H1 (cell line): ENCODE results near the gene DDB1. TPM values are rescaled to one million over a fixed set of nuclear protein-coding genes. Genes with fewer than 3 reads are reported as not detected.

ENCODE experiments used
- CTCF ChIA-PET: fragments of 300-600 bp; sonication (Branson Sonifier 250); formaldehyde crosslinking; loops from one replicate; lab custom pipeline; 2021; ENCODE audit not compliant: partially characterized antibody; lab: Charles Lee
- POLR2A ChIA-PET: fragments of 300-600 bp; sonication (Branson Sonifier 250); formaldehyde crosslinking; loops from one replicate; lab custom pipeline; 2021; ENCODE audit warnings: inconsistent platforms; ENCODE audit not compliant: partially characterized antibody; lab: Charles Lee
- DNase-seq, 2 experiments: peaks; one replicate each; pipeline versions ENCODE4 v3.0.0 to v3.0.0-alpha.2; 2010 to 2022; ENCODE audit warnings: low spot score in 2 of 2, low read depth in 1 of 2, mixed read lengths in 1 of 2
- FAIRE-seq: peaks from 2 replicates; lab custom pipeline; 2011; peaks lifted over from hg19 to GRCh38; lab: Jason Lieb, UNC
- H2AFZ ChIP-seq: 2 replicates; pipeline ENCODE4 v1.8.1; 2012; ENCODE audit warnings: low read length, inconsistent platforms
- H2AK5ac ChIP-seq: 2 replicates; pipeline ENCODE4 v1.6.1; 2013; ENCODE audit warnings: low read depth, low read length
- H2BK120ac ChIP-seq: replicated peaks from 2 replicates; pipeline ENCODE3; 2013; ENCODE audit warnings: low read depth, low read length, inconsistent platforms
- H2BK12ac ChIP-seq: 2 replicates; pipeline ENCODE4 v1.6.1; 2013; ENCODE audit warnings: low read depth, low read length
- H2BK15ac ChIP-seq: 2 replicates; pipeline ENCODE4 v1.6.1; 2013; ENCODE audit warnings: low read length
- H2BK20ac ChIP-seq: 2 replicates; pipeline ENCODE4 v1.6.1; 2013; ENCODE audit warnings: low read length
- H2BK5ac ChIP-seq: 2 replicates; pipeline ENCODE4 v1.6.1; 2013; ENCODE audit warnings: low read depth, low read length
- H3K14ac ChIP-seq: 2 replicates; pipeline ENCODE4 v1.6.1; 2013; ENCODE audit warnings: inconsistent platforms; ENCODE audit not compliant: insufficient read length
- H3K18ac ChIP-seq: 2 replicates; pipeline ENCODE4 v1.6.1; 2013; ENCODE audit warnings: low read length; ENCODE audit errors: extremely low read depth
- H3K23ac ChIP-seq: 2 replicates; pipeline ENCODE4 v1.6.1; 2013; ENCODE audit warnings: inconsistent platforms; ENCODE audit not compliant: insufficient read length
- H3K23me2 ChIP-seq: 2 replicates; pipeline ENCODE4 v1.6.1; 2013; ENCODE audit warnings: low read depth, low read length
- H3K27ac ChIP-seq: 2 replicates; pipeline ENCODE4 v1.6.1; 2011; ENCODE audit warnings: low read depth, low read length, inconsistent platforms
- H3K27me3 ChIP-seq, 4 experiments: replicated peaks in 1 of 4; 1 replicate in 1 of 4; 2 replicates in 3 of 4; pipeline versions ENCODE4 v1.6.1 to v1.8.1; 2011 to 2013; ENCODE audit warnings: low read length in 3 of 4, mild to moderate bottlenecking in 3 of 4, inconsistent platforms in 2 of 4, mixed read lengths in 2 of 4, moderate library complexity in 1 of 4; ENCODE audit not compliant: control insufficient read depth in 3 of 4, insufficient read depth in 3 of 4; ENCODE audit errors: extremely low read depth in 1 of 4
- H3K36me3 ChIP-seq, 4 experiments: 2 replicates each; pipeline versions ENCODE4 v1.6.1 to v1.8.1; 2011 to 2013; ENCODE audit warnings: mild to moderate bottlenecking in 4 of 4, low read length in 3 of 4, moderate library complexity in 2 of 4, control low read depth in 1 of 4, inconsistent platforms in 1 of 4; ENCODE audit not compliant: insufficient read depth in 4 of 4, control insufficient read depth in 2 of 4
- H3K4ac ChIP-seq: replicated peaks from 2 replicates; pipeline ENCODE3; 2013; ENCODE audit warnings: low read length, low read depth, mixed read lengths, inconsistent platforms; ENCODE audit not compliant: insufficient read length
- H3K4me1 ChIP-seq, 4 experiments: replicated peaks in 1 of 4; 1 replicate in 1 of 4; 2 replicates in 3 of 4; pipeline versions ENCODE4 v1.6.1 to v1.8.1; 2011 to 2013; ENCODE audit warnings: low read length in 3 of 4, inconsistent platforms in 2 of 4, mixed read lengths in 1 of 4; ENCODE audit not compliant: insufficient read depth in 4 of 4, control insufficient read depth in 3 of 4
- H3K4me2 ChIP-seq, 2 experiments: 2 replicates each; pipeline versions ENCODE4 v1.6.1 to v1.8.1; 2011 to 2013; ENCODE audit warnings: low read depth in 2 of 2, low read length in 2 of 2, control low read depth in 1 of 2, inconsistent platforms in 1 of 2, mild to moderate bottlenecking in 1 of 2; ENCODE audit not compliant: insufficient read depth in 1 of 2
- H3K4me3 ChIP-seq, 4 experiments: fragments of 200-600, 300-600 bp in 1 of 4; sonication (generic), shearing (Covaris generic), sonication (Bioruptor Twin) in 1 of 4; 2 replicates each; pipeline versions ENCODE4 v1.5.1 to v1.8.1; 2011 to 2016; ENCODE audit warnings: low read length in 4 of 4, low read depth in 3 of 4, control low read depth in 2 of 4, inconsistent platforms in 2 of 4, mild to moderate bottlenecking in 2 of 4, mixed read lengths in 1 of 4, moderate library complexity in 1 of 4; ENCODE audit not compliant: insufficient read depth in 2 of 4; ENCODE audit errors: extremely low read depth in 1 of 4
- H3K56ac ChIP-seq: replicated peaks from 2 replicates; pipeline ENCODE3; 2013; ENCODE audit warnings: low read depth, mild to moderate bottlenecking, mixed read lengths, low read length, inconsistent platforms; ENCODE audit not compliant: insufficient read length
- H3K79me1 ChIP-seq: 2 replicates; pipeline ENCODE4 v1.6.1; 2013; ENCODE audit warnings: low read depth, low read length, control low read depth
- H3K79me2 ChIP-seq, 2 experiments: 2 replicates each; pipeline versions ENCODE4 v1.6.1 to v1.8.1; 2012 to 2013; ENCODE audit warnings: low read length in 2 of 2, mild to moderate bottlenecking in 2 of 2, inconsistent platforms in 1 of 2; ENCODE audit not compliant: insufficient read depth in 2 of 2, control insufficient read depth in 1 of 2
- H3K9ac ChIP-seq, 4 experiments: replicated peaks in 1 of 4; 1 replicate in 1 of 4; 2 replicates in 3 of 4; pipeline versions ENCODE4 v1.6.1 to v1.8.1; 2011 to 2013; ENCODE audit warnings: low read depth in 3 of 4, low read length in 3 of 4, control low read depth in 2 of 4, mild to moderate bottlenecking in 2 of 4, moderate library complexity in 2 of 4, inconsistent platforms in 1 of 4; ENCODE audit errors: extremely low read depth in 1 of 4
- H3K9me3 ChIP-seq, 2 experiments: 2 replicates each; pipeline versions ENCODE4 v1.6.1 to v1.8.1; 2012 to 2013; ENCODE audit warnings: mild to moderate bottlenecking in 2 of 2, moderate library complexity in 2 of 2, control low read depth in 1 of 2, inconsistent platforms in 1 of 2, low read depth in 1 of 2, low read length in 1 of 2, mixed read lengths in 1 of 2; ENCODE audit not compliant: insufficient read depth in 2 of 2
- H4K20me1 ChIP-seq, 2 experiments: replicated peaks in 1 of 2; 2 replicates each; pipeline versions ENCODE3 to v1.8.1; 2011 to 2013; ENCODE audit warnings: inconsistent platforms in 2 of 2, low read length in 2 of 2, mild to moderate bottlenecking in 1 of 2; ENCODE audit not compliant: insufficient read depth in 2 of 2, control insufficient read depth in 1 of 2
- H4K5ac ChIP-seq: 2 replicates; pipeline ENCODE4 v1.6.1; 2013; ENCODE audit warnings: low read length, low read depth, mixed read lengths, inconsistent platforms; ENCODE audit not compliant: insufficient read length
- H4K8ac ChIP-seq: 2 replicates; pipeline ENCODE4 v1.8.0; 2013; ENCODE audit warnings: mild to moderate bottlenecking, moderate library complexity, low read length, inconsistent platforms; ENCODE audit not compliant: insufficient read depth; ENCODE audit errors: extremely low read depth
- H4K91ac ChIP-seq: replicated peaks from 2 replicates; pipeline ENCODE3; 2013; ENCODE audit warnings: low read length, mixed read lengths, inconsistent platforms; ENCODE audit not compliant: insufficient read length
- ATF3 ChIP-seq: IDR thresholded peaks from 2 replicates; pipeline ENCODE4 v1.6.1; 2011; ENCODE audit warnings: low read depth, mild to moderate bottlenecking, low read length; ENCODE audit not compliant: insufficient read depth
- BCL11A ChIP-seq, 2 experiments: IDR thresholded peaks; one replicate each; pipeline ENCODE4 v1.6.1; 2011; ENCODE audit warnings: low read depth in 2 of 2, low read length in 2 of 2, mild to moderate bottlenecking in 2 of 2
- FOSL1 ChIP-seq: IDR thresholded peaks from 2 replicates; pipeline ENCODE4 v1.6.1; 2011; ENCODE audit warnings: mild to moderate bottlenecking, low read depth, low read length, moderate library complexity; ENCODE audit not compliant: insufficient read depth
- HDAC2 ChIP-seq, 2 experiments: fragments of 300-600 bp in 1 of 2; sonication (generic) in 1 of 2; IDR thresholded peaks; 2 replicates each; pipeline ENCODE4 v1.6.1; 2011 to 2012; ENCODE audit warnings: low read depth in 2 of 2, low read length in 2 of 2, mild to moderate bottlenecking in 2 of 2, moderate library complexity in 2 of 2, borderline replicate concordance in 1 of 2, inconsistent platforms in 1 of 2
- RNF2 ChIP-seq: fragments of 200-900, 300-1000 bp; sonication (generic); IDR thresholded peaks from 2 replicates; pipeline ENCODE4 v1.7.1; 2016; ENCODE audit warnings: borderline replicate concordance, low read depth, mild to moderate bottlenecking, antibody characterized with exemption, low read length; ENCODE audit not compliant: poor library complexity, severe bottlenecking; ENCODE audit errors: missing control alignments
- SIN3A ChIP-seq, 2 experiments: IDR thresholded peaks in 1 of 2; conservative IDR thresholded peaks in 1 of 2; 2 replicates each; pipeline ENCODE4 v1.6.1; 2011 to 2012; ENCODE audit warnings: low read length in 2 of 2, improper control_type of control experiment in 1 of 2, low read depth in 1 of 2, mild to moderate bottlenecking in 1 of 2
- SIX5 ChIP-seq: IDR thresholded peaks from 2 replicates; pipeline ENCODE4 v1.6.1; 2011; ENCODE audit warnings: mild to moderate bottlenecking, low read depth, low read length
- SUZ12 ChIP-seq: fragments of 200-600 bp; sonication (generic); IDR thresholded peaks from 2 replicates; pipeline ENCODE4 v1.6.1; 2012; ENCODE audit warnings: mild to moderate bottlenecking, inconsistent platforms, low read length, moderate library complexity, mixed read lengths
- whole genome bisulfite sequencing, 2 experiments: shearing (Covaris generic) in 1 of 2; methylation state at CpG; one replicate each; pipeline versions ENCODE4 v1.1.6 to v1.1.7; 2013 to 2015; ENCODE audit warnings: low lambda C conversion rate in 2 of 2, mixed read lengths in 2 of 2, inconsistent platforms in 1 of 2, low coverage in 1 of 2, missing lambda C conversion rate in 1 of 2; ENCODE audit not compliant: insufficient replicate concordance in 2 of 2, insufficient coverage in 1 of 2, insufficient read length in 1 of 2; ENCODE audit errors: extremely low coverage in 1 of 2, missing lambda C conversion rate in 1 of 2; 5-methylcytosine and 5-hydroxymethylcytosine counted together
- polyA plus RNA-seq, 7 experiments: library from polyadenylated mRNA; depleted of rRNA in 3 of 7; stranded (reverse) in 5 of 7; unstranded in 2 of 7; fragments of >200 nt in 5 of 7; fragments of 200-250 nt in 2 of 7; gene quantifications; 1 replicate in 5 of 7; 2 replicates in 1 of 7; 4 replicates in 1 of 7; pipeline versions ENCODE4 v1.2.1 to v1.2.3, GENCODE V29; 2011 to 2013; ENCODE audit warnings: missing spikeins in 2 of 7, mixed read lengths in 2 of 7
- total RNA-seq: library from RNA; stranded (reverse); fragmentation: NEBNext Ultra II Directional; extraction: Animal tissue kit (Norgen Biotek cat#: 25700); gene quantifications from 2 replicates; pipeline ENCODE4 v1.2.1, GENCODE V29; 2021

Gene DDB1
- total and polyA plus RNA-seq, 2 of the 8 experiments (the other 6 are each of a cell fraction or from before 2014, with no cell fraction given), result 275 to 306 TPM

GRCh38 chr11:61334434-61335354 is 1.8 kb upstream of the DDB1 start:
- H2BK5ac ChIP-seq, result 0 out of 2 replicates have a peak overlapping the region, but pooled peaks have one; percentile 46
- H4K8ac ChIP-seq, result no peak overlapping the region
- peak overlapping the region; percentile 89 for H2AK5ac ChIP-seq
- no peak overlapping the region for H3K14ac ChIP-seq
- H4K20me1 ChIP-seq, result peaks cover 0 to 5% of the 10 kb centered on the region in 2 experiments
- peaks cover 18 to 36% of the 10 kb centered on the region in 2 experiments for H3K79me2 ChIP-seq
- no peak overlapping the region for H3K23ac ChIP-seq
- peaks cover 5 to 14% (median 9%) of the 10 kb centered on the region in 4 experiments for H3K4me1 ChIP-seq
- H4K5ac ChIP-seq, result no peak overlapping the region
- peak overlapping the region; percentile 92 for H3K4ac ChIP-seq
- H2BK120ac ChIP-seq, result no peak overlapping the region
- FAIRE-seq (no peak), DNase-seq (no peak)
- no peak overlapping the region for H2BK20ac ChIP-seq
- CTCF ChIA-PET, result interaction anchor here (0.9 to 10.1 kb wide), 11 partner anchors 13 to 304 kb away, joined by 3 to 290 read pairs (median 9); partner anchors contain the start of genes CYB561A3, TMEM138 and TMEM216
- H3K56ac ChIP-seq, result no peak overlapping the region
- peak overlapping the region in 3 of 4 experiments; percentile 8 to 50 (median 20); a peak in 4 of 7 replicates for H3K9ac ChIP-seq
- H3K79me1 ChIP-seq, result peaks cover 6% of the 10 kb centered on the region; the same call in 1 of the 2 replicates
- no peak overlapping the region for H2AFZ ChIP-seq
- WGBS, 2 experiments, result 87% methylated on average over 16 of the region's 16 CpGs; no CpG with 5 or more reads in 1 of the 2 experiments
- H3K36me3 ChIP-seq, result peaks cover 3 to 11% (median 5%) of the 10 kb centered on the region in 4 experiments; a peak in 5 of 8 replicates
- H3K18ac ChIP-seq, result no peak overlapping the region
- POLR2A ChIA-PET, result interaction anchor here (0.6 to 39.7 kb wide), 12 partner anchors 7 to 179 kb away, joined by 3 to 1106 read pairs (median 6); partner anchors contain the start of genes CPSF7, CYB561A3, SDHAF2 and TMEM138
- H3K27me3 ChIP-seq, result no peaks in the 10 kb centered on the region
- H3K23me2 ChIP-seq, result peaks cover 9% of the 10 kb centered on the region; the same call in 1 of the 2 replicates
- peak overlapping the region; percentile 66; the same call in 1 of the 2 replicates for H2BK15ac ChIP-seq
- peak overlapping the region; percentile 23 to 80; a peak in 1 of 4 replicates for H3K4me2 ChIP-seq
- H3K4me3 ChIP-seq, result no peak overlapping the region
- H3K9me3 ChIP-seq, result no peaks in the 10 kb centered on the region
- H4K91ac ChIP-seq, result peak overlapping the region; percentile 56
- peak overlapping the region; percentile 75 for H2BK12ac ChIP-seq
- 0 out of 2 replicates have a peak overlapping the region, but pooled peaks have one; percentile 6 for H3K27ac ChIP-seq
- TF ChIP-seq FOSL1, result no peak
- TF ChIP-seq BCL11A (IDR thresholded peaks at IDR 0.05; ENCODE audit: low read depth in 2 of 2, low read length in 2 of 2), result no peak
- TF ChIP-seq SUZ12, result no peak
- TF ChIP-seq ATF3, result no peak
- no peak for TF ChIP-seq SIX5
- no peak for TF ChIP-seq SIN3A (conservative IDR thresholded peaks at IDR 0.05 in 1 of 2, IDR thresholded peaks at IDR 0.05 in 1 of 2; ENCODE audit: low read depth in 1 of 2, low read length in 2 of 2)
- TF ChIP-seq RNF2, result no peak
- TF ChIP-seq HDAC2 (IDR thresholded peaks at IDR 0.05; ENCODE audit: borderline replicate concordance in 1 of 2, low read depth in 2 of 2, low read length in 2 of 2), result no peak
